ENCODE results near the gene UFD1. TPM values are rescaled to one million over a fixed set of nuclear protein-coding genes. Genes with fewer than 3 reads are reported as not detected.
A peak's percentile ranks its signal among the peaks of the same experiment; 100 is the strongest.

UFD1 gene, protein sequence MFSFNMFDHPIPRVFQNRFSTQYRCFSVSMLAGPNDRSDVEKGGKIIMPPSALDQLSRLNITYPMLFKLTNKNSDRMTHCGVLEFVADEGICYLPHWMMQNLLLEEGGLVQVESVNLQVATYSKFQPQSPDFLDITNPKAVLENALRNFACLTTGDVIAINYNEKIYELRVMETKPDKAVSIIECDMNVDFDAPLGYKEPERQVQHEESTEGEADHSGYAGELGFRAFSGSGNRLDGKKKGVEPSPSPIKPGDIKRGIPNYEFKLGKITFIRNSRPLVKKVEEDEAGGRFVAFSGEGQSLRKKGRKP
- total RNA-seq (2014; rRNA removed; shearing (Covaris generic)): 91.8 and 98.1 TPM in 2 replicates

- Histone ChIP-seq H3K4me3 (peak within 1 kb of the TSS; percentile 83), H3K36me3 (peaks cover 15% of the 10 kb centered on the region), H3K9me3 (replicated peaks) (no peaks in the 10 kb centered on the region)
Measured at GRCh38 chr22:19478901-19479354, at the start of gene UFD1. Gene UFD1 (minus strand): TSS chr22:19479193. CDS start chr22:19479085, 108 bp downstream.

DNA sequence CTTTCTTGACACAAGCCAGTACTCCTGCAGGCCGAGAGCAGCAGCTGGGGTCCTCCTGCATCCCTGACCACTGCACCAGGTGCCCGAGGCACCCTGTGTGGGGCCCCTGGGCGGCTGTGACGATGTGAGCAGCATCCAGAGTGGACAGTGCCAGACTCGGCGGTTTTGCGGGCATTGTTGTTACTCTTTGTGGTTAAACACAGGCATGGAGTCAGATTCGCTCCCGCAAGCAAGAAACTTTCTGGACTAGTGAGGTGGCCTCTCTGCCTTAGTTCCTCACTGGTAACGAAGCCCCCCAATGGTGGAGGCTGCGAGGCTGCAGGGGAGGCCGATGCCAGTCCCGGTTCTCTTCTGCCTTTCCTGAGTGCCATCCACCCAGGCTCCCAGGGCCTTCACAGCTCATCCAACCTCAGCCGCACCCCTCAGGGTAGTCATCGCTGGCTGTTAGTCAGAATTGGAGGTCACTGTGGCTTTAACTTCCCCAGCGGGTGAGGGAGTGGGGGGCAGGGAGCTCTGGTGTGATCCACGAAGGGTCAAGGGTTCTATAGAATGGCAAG lies 48.9 kb upstream of the UFD1 start:
- peak overlapping the region; percentile 3; the same call in 1 of the 2 replicates for H3K4me3 ChIP-seq
- DNase-seq: peak; percentile 86
- H3K36me3 ChIP-seq: no peaks in the 10 kb centered on the region
- H3K9me3 ChIP-seq (replicated peaks): no peaks in the 10 kb centered on the region
- H3K4me1 ChIP-seq: peaks cover 35% of the 10 kb centered on the region
- H3K27me3 ChIP-seq: no peaks in the 10 kb centered on the region
- peak overlapping the region; percentile 73 for H3K27ac ChIP-seq

More at GRCh38 chr22:19478901-19479354, at the start of gene UFD1:
- DNase-seq: peak; percentile 84
- Histone ChIP-seq H3K4me1 (0 out of 2 replicates have a peak, but pooled peaks cover 7% of the 10 kb centered on the region), H3K27me3 (no peaks in the 10 kb centered on the region), H3K27ac (peak within 1 kb of the TSS; percentile 100)

- peaks cover 35% of the 10 kb centered on the region for H3K4me1 ChIP-seq
- peak overlapping the region; percentile 73 for H3K27ac ChIP-seq
- H3K36me3 ChIP-seq: no peaks in the 10 kb centered on the region
- DNase-seq: peak; percentile 82 to 87
- no peaks in the 10 kb centered on the region for H3K27me3 ChIP-seq
- no peaks in the 10 kb centered on the region for H3K9me3 ChIP-seq (replicated peaks)
- H3K4me3 ChIP-seq: no peak overlapping the region
Measured at GRCh38 chr22:19527321-19527721, 48.3 kb upstream of the UFD1 start.

- no peak for DNase-seq
- Histone ChIP-seq H3K36me3 (no peaks in the 10 kb centered on the region), H3K9me3 (replicated peaks) (no peaks in the 10 kb centered on the region), H3K27ac (peak overlapping the region; percentile 73), H3K27me3 (no peaks in the 10 kb centered on the region), H3K4me3 (no peak overlapping the region), H3K4me1 (peaks cover 35% of the 10 kb centered on the region)
Measured at GRCh38 chr22:19526702-19527111, 47.7 kb upstream of the UFD1 start.

DNA sequence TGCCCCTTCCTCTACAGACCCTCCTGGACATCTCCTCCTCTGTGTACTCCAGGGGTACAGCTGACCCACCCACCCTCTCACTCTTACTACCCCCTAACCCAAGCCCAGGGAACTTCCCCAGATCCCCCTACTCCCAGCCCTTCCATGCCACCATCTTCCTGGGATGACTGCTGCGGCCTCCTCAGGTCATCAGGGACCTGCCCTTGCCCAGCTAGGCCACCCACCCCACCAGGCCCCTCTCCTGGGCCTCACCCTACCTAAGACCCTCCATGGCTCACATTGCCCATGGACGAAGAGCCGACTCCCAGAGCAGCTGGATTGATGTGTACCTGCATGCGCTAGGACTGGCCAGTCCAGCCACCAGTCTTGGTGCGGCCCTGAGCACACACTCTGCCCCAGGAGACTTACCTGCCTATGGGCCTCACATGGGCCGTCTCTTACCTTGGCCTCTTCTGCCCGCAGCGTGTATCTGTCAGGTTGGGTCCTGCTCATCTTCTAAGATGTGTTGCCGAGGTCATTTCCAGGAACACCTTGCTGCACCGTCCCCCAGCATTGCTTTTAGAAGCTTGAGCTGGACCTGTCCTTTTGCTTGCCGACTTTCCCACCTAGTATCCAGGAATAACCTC lies 47.2 kb upstream of the UFD1 start:
- Histone ChIP-seq H3K27me3 (no peaks in the 10 kb centered on the region), H3K36me3 (no peaks in the 10 kb centered on the region), H3K4me1 (peaks cover 35% of the 10 kb centered on the region), H3K4me3 (no peak overlapping the region), H3K27ac (no peak overlapping the region; the same call in 1 of the 2 replicates), H3K9me3 (replicated peaks) (no peaks in the 10 kb centered on the region)
- DNase-seq: no peak

GRCh38 chr22:19525666-19526065 lies 46.7 kb upstream of the UFD1 start:
- H3K4me1 ChIP-seq: peaks cover 35% of the 10 kb centered on the region
- no peak overlapping the region for H3K4me3 ChIP-seq
- no peaks in the 10 kb centered on the region for H3K36me3 ChIP-seq
- H3K27me3 ChIP-seq: no peaks in the 10 kb centered on the region
- H3K9me3 ChIP-seq (replicated peaks): no peaks in the 10 kb centered on the region
- no peak overlapping the region for H3K27ac ChIP-seq
- DNase-seq: no peak

GRCh38 chr22:19525116-19525660 lies 46.2 kb upstream of the UFD1 start:
- DNase-seq: no peak
- H3K9me3 ChIP-seq (replicated peaks): no peaks in the 10 kb centered on the region
- H3K4me3 ChIP-seq: no peak overlapping the region
- H3K4me1 ChIP-seq: peaks cover 35% of the 10 kb centered on the region
- no peaks in the 10 kb centered on the region for H3K36me3 ChIP-seq
- H3K27me3 ChIP-seq: no peaks in the 10 kb centered on the region
- H3K27ac ChIP-seq: no peak overlapping the region

GRCh38 chr22:19524170-19525115 lies 45.5 kb upstream of the UFD1 start, which contains the start of gene CLDN5:
Gene CLDN5 (minus strand): TSS chr22:19524410. CDS start chr22:19524255, 155 bp downstream.
- no peak for DNase-seq
- H3K27me3 ChIP-seq: no peaks in the 10 kb centered on the region
- H3K36me3 ChIP-seq: no peaks in the 10 kb centered on the region
- no peak within 1 kb of the TSS for H3K4me3 ChIP-seq
- peaks cover 35% of the 10 kb centered on the region for H3K4me1 ChIP-seq
- H3K27ac ChIP-seq: no peak within 1 kb of the TSS
- H3K9me3 ChIP-seq (replicated peaks): no peaks in the 10 kb centered on the region

DNA sequence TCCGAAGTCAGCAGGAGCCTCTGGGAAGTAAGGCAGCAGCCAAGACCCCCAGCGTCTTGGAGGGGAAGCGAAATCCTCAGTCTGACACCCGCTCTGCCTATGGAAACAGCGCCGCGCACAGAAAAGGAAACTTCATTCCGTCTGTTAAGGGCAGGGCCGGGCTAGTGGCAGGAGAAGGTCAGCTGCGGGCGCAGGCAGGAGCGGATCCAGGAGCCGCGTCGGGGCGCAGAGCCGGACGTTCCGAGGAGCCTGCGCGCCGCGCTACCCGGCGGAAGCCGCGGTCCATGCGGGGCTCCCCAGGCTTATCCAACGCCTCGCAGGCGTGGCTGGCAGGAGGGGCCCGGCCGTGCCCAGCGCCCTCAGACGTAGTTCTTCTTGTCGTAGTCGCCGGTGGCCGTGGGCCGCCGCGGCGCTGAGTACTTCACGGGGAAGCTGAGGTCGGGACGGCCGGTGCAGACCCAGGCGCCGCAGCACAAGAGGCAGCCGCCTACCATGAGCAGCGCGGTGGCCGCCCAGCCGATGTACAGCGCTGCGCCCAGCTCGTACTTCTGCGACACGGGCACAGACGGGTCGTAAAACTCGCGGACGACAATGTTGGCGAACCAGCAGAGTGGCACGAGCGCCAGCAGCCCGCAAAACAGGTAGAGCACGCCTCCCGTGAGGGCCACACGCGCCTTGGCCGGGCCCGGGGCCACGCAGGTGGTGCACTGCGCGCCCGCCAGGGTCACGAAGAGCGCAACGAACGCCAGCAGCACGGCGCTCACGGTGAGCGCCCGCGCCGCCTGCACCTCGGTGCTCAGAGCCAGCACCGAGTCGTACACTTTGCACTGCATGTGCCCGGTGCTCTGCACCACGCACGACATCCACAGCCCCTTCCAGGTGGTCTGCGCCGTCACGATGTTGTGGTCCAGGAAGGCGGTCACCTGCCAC lies 44.5 kb upstream of the UFD1 start:
- no peaks in the 10 kb centered on the region for H3K9me3 ChIP-seq (replicated peaks)
- no peak overlapping the region for H3K27ac ChIP-seq
- no peaks in the 10 kb centered on the region for H3K27me3 ChIP-seq
- H3K4me3 ChIP-seq: no peak overlapping the region
- H3K4me1 ChIP-seq: peaks cover 28% of the 10 kb centered on the region
- no peaks in the 10 kb centered on the region for H3K36me3 ChIP-seq
- no peak for DNase-seq

- no peak overlapping the region for H3K27ac ChIP-seq
- no peaks in the 10 kb centered on the region for H3K9me3 ChIP-seq (replicated peaks)
- no peak overlapping the region for H3K4me3 ChIP-seq
- peaks cover 22% of the 10 kb centered on the region for H3K4me1 ChIP-seq
- H3K36me3 ChIP-seq: no peaks in the 10 kb centered on the region; the same call in 1 of the 2 replicates
- DNase-seq: no peak
- H3K27me3 ChIP-seq: no peaks in the 10 kb centered on the region
Measured at GRCh38 chr22:19522881-19523239, 43.9 kb upstream of the UFD1 start.

DNA sequence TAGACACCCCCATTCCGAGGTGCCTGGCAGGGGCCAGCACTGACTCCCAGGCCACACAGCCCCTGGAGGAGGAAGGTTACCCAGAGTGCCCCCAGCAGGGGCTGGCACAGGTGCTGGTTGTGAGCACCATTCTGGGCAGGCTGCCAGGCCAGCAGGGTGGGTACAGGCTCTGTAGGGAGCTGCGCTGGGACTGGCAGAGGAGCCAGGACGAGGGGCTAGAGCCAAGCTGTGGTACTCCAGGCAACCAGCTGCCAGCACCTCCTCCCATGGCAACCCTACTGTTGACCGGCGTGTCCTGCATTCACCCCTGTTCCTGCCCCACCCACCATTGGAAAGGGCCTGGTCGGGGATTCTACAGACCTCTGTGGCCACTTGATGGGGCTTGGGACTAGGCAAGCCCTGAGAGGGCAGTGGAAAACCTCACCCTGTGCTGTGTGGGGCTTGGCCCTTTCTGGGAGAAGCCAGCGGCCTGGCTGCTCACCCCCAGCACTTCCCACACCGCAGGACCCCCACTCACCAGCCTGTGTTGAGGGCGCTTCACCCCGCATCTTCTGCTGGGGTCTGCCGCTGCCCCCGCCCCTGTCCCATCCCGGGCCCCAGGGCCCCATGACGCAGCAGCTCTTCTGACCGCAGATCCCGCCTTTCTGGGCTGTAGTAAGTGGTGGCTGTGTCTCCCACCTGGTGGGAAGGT lies 43.3 kb upstream of the UFD1 start:
- DNase-seq: no peak
- Histone ChIP-seq H3K36me3 (peaks cover 5% of the 10 kb centered on the region; the same call in 1 of the 2 replicates), H3K9me3 (replicated peaks) (no peaks in the 10 kb centered on the region), H3K4me1 (peaks cover 17% of the 10 kb centered on the region), H3K27me3 (no peaks in the 10 kb centered on the region), H3K27ac (no peak overlapping the region), H3K4me3 (no peak overlapping the region)

DNA sequence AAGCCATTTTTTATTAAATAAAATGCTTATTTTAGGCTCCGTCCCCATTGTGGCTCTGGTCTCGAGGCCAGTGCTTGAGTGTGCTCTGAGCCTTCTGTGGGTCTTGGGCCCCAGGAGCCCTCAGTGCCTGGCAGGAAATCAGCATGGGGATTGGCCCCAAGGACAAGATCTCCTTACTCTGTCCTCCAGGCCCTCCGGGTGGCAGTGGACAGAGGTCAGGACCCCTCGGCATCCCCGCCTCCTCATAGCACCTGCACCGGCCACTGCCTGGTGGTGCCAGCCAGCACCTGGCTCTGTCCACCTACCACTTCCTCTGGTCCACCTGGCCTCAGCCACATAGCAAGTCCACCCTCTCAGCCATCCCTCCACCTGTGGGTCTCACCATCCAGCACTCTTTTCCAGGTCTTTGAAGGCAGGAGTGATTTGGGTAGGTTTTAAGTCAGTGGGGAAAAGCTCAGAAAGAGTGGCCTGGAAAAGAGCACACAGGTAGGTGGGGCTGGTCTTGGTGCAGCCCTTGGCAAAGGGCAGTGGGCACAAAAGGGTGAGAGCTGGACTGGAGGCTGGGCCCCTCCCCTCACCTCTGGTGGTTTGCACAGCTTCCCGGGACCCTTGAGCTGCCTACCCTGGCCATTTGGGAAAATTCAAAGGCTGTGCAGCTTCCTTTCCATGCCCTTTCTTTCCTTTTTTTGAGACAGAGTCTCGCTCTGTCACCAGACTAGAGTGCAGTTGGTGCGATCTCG lies 41.7 kb upstream of the UFD1 start:
- no peak for DNase-seq
- Histone ChIP-seq H3K9me3 (replicated peaks) (no peaks in the 10 kb centered on the region), H3K4me1 (peaks cover 4% of the 10 kb centered on the region), H3K27me3 (no peaks in the 10 kb centered on the region), H3K27ac (no peak overlapping the region), H3K4me3 (no peak overlapping the region), H3K36me3 (peaks cover 11% of the 10 kb centered on the region; the same call in 1 of the 2 replicates)

All from SJCRH30 (cell line).